Dedifferentiated amniotic fluid mesenchymal stem cell (primary cell): ENCODE data around the gene GRIPAP1.
A peak's percentile ranks its signal among the peaks of the same experiment; 100 is the strongest.

Source experiments
- DNase-seq: peaks from one replicate; pipeline ENCODE4 v3.0.0-alpha.2; 2016; ENCODE audit errors: extremely low spot score

Gene GRIPAP1

GRCh38 chrX:49002091-49002935, at the start of gene GRIPAP1:
Gene GRIPAP1, minus strand, starts transcription at chrX:49002264. Its CDS starts 35 bp downstream, at chrX:49002229.
- peak; percentile 68 for DNase-seq

- DNase-seq = no peak
These were observed 41.9 kb upstream of the GRIPAP1 start for GRCh38 chrX:49043987-49044281.

DNA sequence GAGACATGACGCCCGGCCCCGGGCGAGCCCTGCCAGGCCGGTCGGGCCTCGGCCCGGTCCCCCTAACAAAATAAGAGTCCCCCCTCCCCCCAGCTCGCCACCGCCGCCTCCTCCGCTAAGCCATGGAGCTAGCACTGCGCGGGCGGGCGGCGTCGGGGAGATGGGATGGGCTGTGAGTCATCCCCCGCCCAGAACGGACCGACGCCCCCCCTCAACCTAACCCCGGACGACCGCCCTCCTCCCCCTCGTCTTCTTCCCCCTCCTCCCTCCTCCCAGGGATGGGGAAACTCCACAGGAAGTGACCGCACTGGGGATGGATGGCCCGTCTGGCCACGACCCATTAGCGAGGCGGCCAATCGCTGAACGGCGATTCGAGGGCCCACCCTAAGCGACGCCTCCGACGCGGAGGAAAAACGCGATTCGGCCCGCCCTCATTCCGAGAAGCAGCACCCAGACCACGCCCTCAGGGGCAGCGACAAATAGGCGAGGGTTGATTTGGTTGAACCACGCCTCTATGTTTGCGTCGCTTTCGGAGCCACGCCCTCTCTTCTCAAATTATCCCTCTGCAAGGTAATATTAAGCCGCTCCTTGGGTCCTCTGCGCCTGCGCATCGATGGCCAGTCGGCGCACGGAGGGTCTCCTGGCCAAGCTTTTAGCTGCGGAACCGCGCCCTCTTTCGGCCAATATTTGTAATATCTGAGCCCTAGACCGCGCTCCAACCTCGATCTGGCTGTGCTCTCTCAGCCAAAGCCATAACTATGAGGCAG, 41.3 kb upstream of the GRIPAP1 start, which contains the start of gene TFE3:
Gene TFE3, minus strand, starts transcription at position 138 of the 767 bp plus-strand sequence. Its CDS starts 131 bp downstream, at position 7.
- peak; percentile 98 for DNase-seq

- DNase-seq = no peak
These were observed 40.6 kb upstream of the GRIPAP1 start for GRCh38 chrX:49042581-49043219.

GRCh38 chrX:49041744-49042580, 39.9 kb upstream of the GRIPAP1 start:
- DNase-seq = peak; percentile 26

GRCh38 chrX:49040376-49040955, 38.4 kb upstream of the GRIPAP1 start:
- DNase-seq = no peak

GRCh38 chrX:49039598-49040375, 37.7 kb upstream of the GRIPAP1 start:
- peak; percentile 90 for DNase-seq

- DNase-seq = peak; percentile 55
These were observed 35.9 kb upstream of the GRIPAP1 start for GRCh38 chrX:49037883-49038475.

GRCh38 chrX:49030283-49030682, 28.2 kb upstream of the GRIPAP1 start:
- no peak for DNase-seq

- DNase-seq = no peak
These were observed 27.8 kb upstream of the GRIPAP1 start for GRCh38 chrX:49029876-49030275.

GRCh38 chrX:49019599-49020249, 17.7 kb upstream of the GRIPAP1 start:
- no peak for DNase-seq

GRCh38 chrX:49019050-49019449, 17.0 kb upstream of the GRIPAP1 start:
- DNase-seq = no peak

- DNase-seq = no peak
These were observed 1.6 kb upstream of the GRIPAP1 start for GRCh38 chrX:49003696-49004095.

- DNase-seq = no peak
These were observed 458 bp downstream of the GRIPAP1 start for GRCh38 chrX:49001521-49002090.

DNA sequence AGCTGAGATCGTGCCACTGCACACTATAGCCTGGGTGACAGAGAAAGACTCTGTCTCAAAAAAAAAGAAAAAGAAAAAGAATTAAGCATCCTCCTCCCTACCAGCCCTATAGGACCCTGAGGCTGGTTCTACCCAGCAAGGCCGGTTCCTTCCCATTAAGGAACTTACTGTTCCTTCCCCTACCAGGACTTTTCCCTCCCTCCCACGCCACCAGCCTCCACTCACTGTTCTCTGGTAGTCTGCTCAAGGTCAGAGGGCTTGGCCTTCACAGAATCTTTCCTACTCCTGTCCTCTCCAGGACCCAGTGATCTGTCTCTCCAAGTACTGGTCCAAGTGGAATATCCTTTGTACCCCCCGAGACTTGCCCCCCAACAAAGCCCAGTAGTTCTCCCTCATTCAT, 1.4 kb downstream of the GRIPAP1 start:
- no peak for DNase-seq

GRCh38 chrX:48999030-48999429, 3.0 kb downstream of the GRIPAP1 start:
- DNase-seq = no peak

- DNase-seq = no peak
These were observed 3.7 kb downstream of the GRIPAP1 start for GRCh38 chrX:48998391-48998790.

- no peak for DNase-seq
These were observed 4.2 kb downstream of the GRIPAP1 start for GRCh38 chrX:48997865-48998264.

DNA sequence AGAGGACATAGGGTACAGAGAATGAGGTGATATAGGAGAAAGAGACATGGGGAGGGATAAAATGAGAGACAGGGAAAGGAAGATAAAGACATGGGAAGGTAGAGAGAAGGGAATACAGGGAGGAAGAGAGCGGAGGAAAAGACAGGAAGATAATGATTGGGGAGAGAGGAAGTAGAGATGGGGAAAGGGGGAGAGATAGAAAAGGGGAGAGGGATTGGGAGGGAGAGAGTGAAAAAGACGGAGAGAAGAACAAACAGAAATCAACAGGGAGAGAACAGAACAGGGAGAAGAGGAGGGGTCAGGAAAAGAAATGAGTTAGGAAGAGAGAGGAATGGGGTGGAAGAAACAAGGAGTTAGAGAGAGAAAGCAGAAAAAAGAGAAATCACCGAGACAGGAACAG, 4.6 kb downstream of the GRIPAP1 start:
- DNase-seq = no peak
